Measurements from ENCODE around the gene REEP3. TPM values are rescaled to one million over a fixed set of nuclear protein-coding genes. Genes with fewer than 3 reads are reported as not detected.

Gene REEP3
- total and polyA plus RNA-seq, 2 of the 4 experiments (the other 2 are of a cell fraction), result 11.7 to 28.9 TPM

GRCh38 chr10:63527401-63527800 lies 6.2 kb downstream of the REEP3 start:
- H4K8ac ChIP-seq (ENCODE audit: low read depth in 2 of 2, low read length in 2 of 2), result no peak overlapping the region; a peak in 1 of 4 replicates
- 100% methylated on average over 1 of the region's 4 CpGs; no CpG with 5 or more reads in 1 of the 2 experiments for WGBS, 2 experiments (ENCODE audit: extremely low coverage in 2 of 2, insufficient read length in 1 of 2)
- no peak overlapping the region for H4K91ac ChIP-seq (ENCODE audit: insufficient read depth, low read depth, low read length)
- peaks cover 33 to 53% of the 10 kb centered on the region in 2 experiments for H3K79me1 ChIP-seq (ENCODE audit: low read depth in 1 of 2, low read length in 2 of 2)
- POLR2A ChIA-PET (ENCODE audit: unreplicated experiment), result interaction anchor here (0.6 kb wide), 1 partner anchor 15 kb away, joined by 5 read pairs; no protein-coding TSS in a partner anchor
- ATAC-seq (ENCODE audit: low read depth) (no peak), DNase-seq (no peak)
- H2BK15ac ChIP-seq (ENCODE audit: low read depth, low read length), result no peak overlapping the region
- H4K5ac ChIP-seq (ENCODE audit: low read depth, low read length), result no peak overlapping the region
- in situ Hi-C loops (cut with MboI; ENCODE audit: low sequenced_read_pairs), result no loop called here
- H3K9ac ChIP-seq (ENCODE audit: low read depth, low read length), result no peak overlapping the region
- H2AK5ac ChIP-seq (ENCODE audit: low read depth, low read length), result no peak overlapping the region
- no peak overlapping the region for H2AK9ac ChIP-seq (replicated peaks; ENCODE audit: low read depth, low read length, poor library complexity)
- no peak overlapping the region for H3K27ac ChIP-seq (ENCODE audit: insufficient read depth, low read length)
- BruUV-seq (replicated peaks), result no TSS peak
- peaks cover 4% of the 10 kb centered on the region for H3K4me1 ChIP-seq (ENCODE audit: control insufficient read depth, insufficient read depth, low read length)
- H3K36me3 ChIP-seq (ENCODE audit: control insufficient read depth, insufficient read depth, low read length), result peaks cover 6% of the 10 kb centered on the region
- H2BK120ac ChIP-seq (ENCODE audit: low read depth, low read length), result no peak overlapping the region
- H2BK20ac ChIP-seq (ENCODE audit: low read depth, low read length), result no peak overlapping the region
- CTCF ChIA-PET, result interaction anchor here (0.6 kb wide), 1 partner anchor 94 kb away, joined by 5 read pairs; no protein-coding TSS in a partner anchor
- no peak overlapping the region for H3K4ac ChIP-seq (ENCODE audit: low read depth, low read length)
- H3K27me3 ChIP-seq (ENCODE audit: control insufficient read depth, insufficient read depth, low read length), result no peaks in the 10 kb centered on the region
- H3K23ac ChIP-seq (ENCODE audit: low read depth, low read length), result no peak overlapping the region
- H3K14ac ChIP-seq (replicated peaks; ENCODE audit: low read depth, low read length), result no peak overlapping the region
- peaks cover 2% of the 10 kb centered on the region; the same call in 1 of the 2 replicates for H4K20me1 ChIP-seq (ENCODE audit: insufficient read depth, low read length)
- intact Hi-C loops (cut with micrococcal nuclease), result no loop called here
- peaks cover 13% of the 10 kb centered on the region; the same call in 1 of the 2 replicates for H3K9me1 ChIP-seq (ENCODE audit: insufficient read depth, low read length)
- H3K56ac ChIP-seq (ENCODE audit: extremely low read depth, insufficient read depth, low read length), result no peak overlapping the region
- H3K9me3 ChIP-seq (ENCODE audit: control insufficient read depth, insufficient read depth, low read length), result no peaks in the 10 kb centered on the region
- H3K4me3 ChIP-seq (ENCODE audit: insufficient read depth, low read depth, low read length), result no peak overlapping the region
- no peak overlapping the region for H3K4me2 ChIP-seq (ENCODE audit: low read depth, low read length)
- TF ChIP-seq FOS (IDR thresholded peaks at IDR 0.05; ENCODE audit: low read depth, low read length), result no peak
- no peak for TF ChIP-seq ELK1 (IDR thresholded peaks at IDR 0.05; ENCODE audit: borderline replicate concordance, low read depth, low read length)
- no peak for TF ChIP-seq POLR2A (IDR thresholded peaks at IDR 0.05; ENCODE audit: low read depth, low read length)
- TF ChIP-seq CTCF (conservative IDR thresholded peaks at IDR 0.05; ENCODE audit: low read depth, low read length), result no peak
- no peak for TF ChIP-seq USF2 (IDR thresholded peaks at IDR 0.05; ENCODE audit: low read depth, low read length)
- TF ChIP-seq RAD21 (IDR thresholded peaks at IDR 0.05; ENCODE audit: low read length), result no peak
- TF ChIP-seq RFX5 (IDR thresholded peaks at IDR 0.05; ENCODE audit: low read depth, low read length), result no peak
- TF ChIP-seq CHD1 (IDR thresholded peaks at IDR 0.05; ENCODE audit: low read depth, low read length), result no peak
- TF ChIP-seq NFE2L2 (IDR thresholded peaks at IDR 0.05; ENCODE audit: low read depth, low read length), result no peak
- no peak for TF ChIP-seq MXI1 (IDR thresholded peaks at IDR 0.05; ENCODE audit: borderline replicate concordance, low read depth, low read length)
- no peak for TF ChIP-seq SMC3 (IDR thresholded peaks at IDR 0.05; ENCODE audit: low read depth, low read length)
- TF ChIP-seq MAZ (IDR thresholded peaks at IDR 0.05; ENCODE audit: borderline replicate concordance, low read depth, low read length), result no peak
- no peak for TF ChIP-seq MAFK (IDR thresholded peaks at IDR 0.05; ENCODE audit: low read depth, low read length)
- no peak for TF ChIP-seq RCOR1 (IDR thresholded peaks at IDR 0.05; ENCODE audit: insufficient replicate concordance, low read length)
- TF ChIP-seq BHLHE40 (IDR thresholded peaks at IDR 0.05; ENCODE audit: low read depth, low read length), result no peak
- TF ChIP-seq CEBPB (IDR thresholded peaks at IDR 0.05; ENCODE audit: low read depth, low read length), result no peak
- H3K18ac ChIP-seq (ENCODE audit: low read depth, low read length), result no peak overlapping the region
- no peak overlapping the region for H2AFZ ChIP-seq (replicated peaks; ENCODE audit: low read length, poor library complexity)
- no peak overlapping the region for H2BK5ac ChIP-seq (ENCODE audit: low read depth, low read length, poor library complexity, severe bottlenecking)
- dilution Hi-C loops (cut with HindIII; ENCODE audit: low sequenced_read_pairs, unreplicated experiment), result no loop called here

All from IMR-90 (cell line).